ENCODE results near the gene GPER1. TPM values are rescaled to one million over a fixed set of nuclear protein-coding genes. Genes with fewer than 3 reads are reported as not detected.

The GPER1 gene
- total RNA-seq, 1 experiment from 2014 or later = 2.5 TPM

DNA sequence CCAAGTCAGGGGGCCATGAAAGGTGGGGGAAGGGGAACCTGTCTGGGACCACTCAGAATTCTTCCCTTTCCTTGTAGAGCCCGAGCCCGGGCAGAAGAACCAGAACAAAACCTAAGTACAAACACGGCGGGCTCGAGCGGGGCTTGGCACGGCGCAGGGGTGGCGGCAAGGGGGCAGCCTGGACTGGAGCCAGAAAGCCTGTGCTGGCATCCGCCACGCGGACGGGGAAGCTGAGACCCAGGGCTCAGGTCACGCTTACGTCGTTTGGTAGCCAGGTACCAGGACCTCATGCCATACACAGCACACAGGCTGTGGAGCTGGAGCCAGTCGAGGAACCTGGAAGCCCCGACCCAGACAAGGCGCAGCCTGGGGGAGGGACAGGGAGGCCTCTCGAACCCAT is 6.6 kb upstream of the GPER1 start:
- DNase-seq (ENCODE audit: low read depth) = no peak
- in situ Hi-C loops (cut with HindIII; ENCODE audit: low pct_unique_long_range_greater_than_20kb, low sequenced_read_pairs) = no loop called here

DNA sequence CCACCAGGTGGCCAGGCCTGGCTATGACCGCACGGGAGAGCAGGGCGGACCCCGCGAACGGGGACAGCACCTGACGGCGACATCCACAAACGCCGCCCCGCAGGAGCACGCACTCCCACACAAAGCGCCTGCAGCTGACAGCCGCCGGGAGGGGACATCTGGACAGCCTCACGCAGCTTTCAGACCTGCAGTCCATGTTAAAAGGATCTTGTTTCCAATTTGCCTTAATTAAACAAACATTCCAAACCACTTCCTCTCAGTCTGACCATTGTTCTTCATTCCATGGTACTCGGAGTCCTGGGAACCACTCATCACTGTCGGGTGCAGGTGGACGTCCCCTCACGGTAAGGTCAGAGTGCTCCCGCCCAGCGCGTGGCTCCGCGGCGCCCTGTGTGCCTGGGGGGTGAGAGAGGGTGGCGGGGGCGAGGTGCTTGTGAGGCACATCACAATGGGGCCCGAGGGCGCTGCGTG is 5.9 kb upstream of the GPER1 start:
- in situ Hi-C loops (cut with HindIII; ENCODE audit: low pct_unique_long_range_greater_than_20kb, low sequenced_read_pairs) = no loop called here
- DNase-seq (ENCODE audit: low read depth) = no peak

DNA sequence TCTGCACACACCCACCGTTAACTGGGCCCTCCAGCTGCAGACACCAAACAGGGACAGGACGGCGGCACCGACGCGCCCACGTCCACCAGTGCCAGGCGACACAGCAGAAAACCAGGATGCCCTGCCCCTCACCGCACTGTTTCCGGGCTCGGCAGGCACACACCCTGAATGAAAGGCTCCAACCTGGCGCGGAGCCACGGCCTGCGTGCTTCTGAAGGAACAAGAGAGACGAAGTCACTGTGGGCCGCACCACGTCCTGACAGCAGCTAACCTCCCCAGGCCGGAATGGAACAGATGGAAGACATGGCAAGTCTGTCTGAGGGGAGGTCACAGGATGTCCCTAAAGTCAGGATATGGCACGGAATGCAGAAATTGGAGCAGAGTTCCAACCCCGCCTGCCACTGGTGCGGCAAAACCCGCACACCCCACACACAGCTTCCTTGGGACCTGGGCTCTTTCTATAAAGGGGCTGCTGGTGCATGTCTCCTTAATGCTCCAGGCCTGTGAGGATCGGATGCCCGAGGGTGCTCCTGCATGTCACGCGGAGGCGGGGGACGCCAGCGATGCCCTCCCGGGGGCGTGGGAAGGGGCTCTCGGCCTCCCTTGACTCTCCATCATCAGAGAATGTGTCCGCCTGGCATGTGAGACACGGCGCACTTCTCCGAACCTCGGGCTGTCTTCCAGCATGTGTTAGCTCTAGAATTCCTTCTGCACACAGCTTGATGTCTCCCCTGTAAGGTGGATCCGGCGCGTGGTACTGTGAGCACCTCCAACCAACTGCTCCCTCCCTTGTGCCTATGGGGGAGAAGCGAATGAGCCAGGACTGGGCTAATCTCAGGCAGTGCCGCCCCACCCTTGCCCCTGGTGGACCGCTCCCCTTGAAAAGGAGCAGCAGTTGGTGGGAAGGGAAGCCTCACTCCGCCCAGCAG is 3.9 kb upstream of the GPER1 start:
- in situ Hi-C loops (cut with HindIII; ENCODE audit: low pct_unique_long_range_greater_than_20kb, low sequenced_read_pairs) = no loop called here
- no peak for DNase-seq (ENCODE audit: low read depth)

DNA sequence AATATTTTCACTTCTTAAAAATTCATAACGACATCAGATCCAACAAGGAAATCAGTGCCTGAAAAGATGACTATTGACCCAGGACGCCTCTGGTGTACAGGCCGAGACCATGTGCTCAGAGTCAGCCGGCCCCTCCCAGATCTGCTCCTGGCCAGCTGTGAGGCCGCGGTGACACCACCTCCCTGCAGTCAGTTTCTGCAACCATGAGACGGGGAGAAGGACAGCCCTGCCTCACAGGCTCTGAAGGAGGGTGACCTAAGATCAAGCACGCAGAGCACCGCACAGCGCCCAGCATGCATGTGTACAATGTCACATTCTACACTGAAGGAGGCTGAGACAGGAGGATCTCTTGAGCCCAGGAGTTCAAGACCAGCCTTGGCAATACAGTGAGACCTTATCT is 2.6 kb upstream of the GPER1 start:
- in situ Hi-C loops (cut with HindIII; ENCODE audit: low pct_unique_long_range_greater_than_20kb, low sequenced_read_pairs) = no loop called here
- DNase-seq (ENCODE audit: low read depth) = no peak

DNA sequence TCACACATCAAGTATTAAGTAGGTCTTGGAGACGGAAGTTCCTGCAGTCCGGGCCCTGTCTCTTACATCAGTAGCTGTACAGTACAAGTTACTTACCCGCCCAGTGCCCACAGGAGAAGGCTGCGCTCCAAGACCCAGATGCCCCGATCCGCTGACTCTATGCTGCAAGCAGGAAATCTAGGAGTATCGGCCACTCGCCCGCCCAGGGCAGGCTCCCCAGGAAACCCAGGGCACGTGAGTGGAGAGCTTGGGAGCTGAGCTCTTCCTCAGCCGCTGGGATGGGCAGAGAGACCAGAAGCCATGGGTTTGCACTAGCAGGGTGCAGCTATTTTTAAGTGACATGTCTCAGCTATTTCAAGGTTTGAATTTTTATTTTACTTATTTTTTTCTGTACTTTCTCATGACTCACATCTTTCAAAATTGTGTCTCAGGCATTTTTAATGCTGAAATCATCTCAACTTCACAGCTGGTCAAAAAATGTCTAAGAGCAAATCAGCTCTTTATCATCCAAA is 1.9 kb upstream of the GPER1 start:
- DNase-seq (ENCODE audit: low read depth) = no peak
- in situ Hi-C loops (cut with HindIII; ENCODE audit: low pct_unique_long_range_greater_than_20kb, low sequenced_read_pairs) = no loop called here

DNA sequence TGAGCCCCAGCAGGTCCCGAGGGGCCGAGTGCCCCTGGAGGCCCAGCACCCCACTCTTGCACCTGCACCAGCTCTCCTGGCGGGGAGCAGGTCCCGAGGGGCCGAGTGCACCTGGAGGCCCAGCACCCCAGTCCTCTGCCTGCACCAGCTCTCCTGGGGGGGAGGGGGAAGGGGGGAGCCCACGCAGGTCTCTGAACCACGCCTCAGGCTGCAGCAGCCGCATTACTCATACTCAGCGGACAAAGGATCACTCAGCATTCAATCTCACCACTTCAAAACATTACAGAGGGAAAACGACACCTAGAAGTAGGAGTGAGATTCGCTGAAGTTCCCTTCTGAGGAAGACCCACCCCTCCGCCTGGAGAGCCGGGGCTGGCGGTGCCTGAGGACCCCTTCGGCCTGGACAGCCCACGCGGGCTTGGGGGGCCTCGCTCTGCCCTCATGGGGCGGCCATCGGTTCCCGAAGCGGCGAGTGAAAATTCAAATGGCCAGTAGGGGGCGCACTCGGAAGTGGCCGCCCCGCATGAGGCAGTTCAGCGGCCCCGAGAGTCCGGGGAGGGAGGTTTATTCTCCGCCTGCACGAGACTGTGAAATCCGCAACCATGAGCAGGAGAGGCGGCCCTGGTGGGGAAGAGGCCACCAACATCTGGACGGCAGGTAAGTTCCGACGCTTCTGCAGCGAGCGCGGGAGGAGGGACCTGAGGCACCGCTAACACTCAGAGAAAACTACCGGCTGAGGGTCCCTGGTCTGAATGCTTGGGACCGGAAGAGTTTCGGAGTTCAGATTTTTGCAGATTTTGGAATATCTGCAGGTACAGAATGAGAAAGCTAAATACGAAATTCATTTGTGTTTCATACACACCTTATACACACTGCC is 1.1 kb upstream of the GPER1 start:
- DNase-seq (ENCODE audit: low read depth) = peak; percentile 66
- in situ Hi-C loops (cut with HindIII; ENCODE audit: low pct_unique_long_range_greater_than_20kb, low sequenced_read_pairs) = no loop called here

DNA sequence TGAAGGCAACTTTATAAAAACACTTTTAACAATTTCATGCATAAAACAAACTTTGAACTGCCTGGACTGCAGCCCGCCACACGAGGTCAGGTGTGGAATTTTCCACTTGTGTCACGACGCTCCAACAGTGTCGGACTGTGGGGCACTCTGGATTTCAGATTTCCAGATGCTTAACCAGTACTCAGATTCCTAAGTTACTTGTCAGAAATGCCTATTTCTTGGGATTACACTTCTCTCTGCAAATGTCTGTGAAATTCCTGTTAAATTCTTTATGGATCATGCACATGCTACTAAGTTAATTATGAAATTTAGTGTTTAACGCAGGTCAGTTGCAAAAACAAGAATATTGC is 473 bp upstream of the GPER1 start:
- no peak for DNase-seq (ENCODE audit: low read depth)
- in situ Hi-C loops (cut with HindIII; ENCODE audit: low pct_unique_long_range_greater_than_20kb, low sequenced_read_pairs) = no loop called here

DNA sequence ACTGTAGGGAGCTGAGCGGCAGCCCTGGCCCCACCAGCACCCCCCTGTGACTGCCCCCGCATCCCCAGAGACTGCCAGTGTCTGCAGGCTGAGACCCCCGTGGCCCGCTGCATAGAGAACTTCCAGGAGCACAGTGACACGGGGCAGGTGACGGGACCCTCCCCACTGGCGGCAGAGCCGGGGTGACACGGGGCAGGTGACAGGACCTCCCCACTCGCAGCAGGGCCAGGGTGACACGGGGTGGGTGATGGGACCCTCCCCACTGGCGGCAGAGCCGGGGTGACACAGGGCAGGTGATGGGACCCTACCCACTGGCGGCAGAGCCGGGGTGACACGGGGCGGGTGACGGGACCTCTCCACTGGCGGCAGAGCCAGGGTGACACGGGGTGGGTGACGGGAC is 2.3 kb downstream of the GPER1 start:
- in situ Hi-C loops (cut with HindIII; ENCODE audit: low pct_unique_long_range_greater_than_20kb, low sequenced_read_pairs) = no loop called here
- no peak for DNase-seq (ENCODE audit: low read depth)

DNA sequence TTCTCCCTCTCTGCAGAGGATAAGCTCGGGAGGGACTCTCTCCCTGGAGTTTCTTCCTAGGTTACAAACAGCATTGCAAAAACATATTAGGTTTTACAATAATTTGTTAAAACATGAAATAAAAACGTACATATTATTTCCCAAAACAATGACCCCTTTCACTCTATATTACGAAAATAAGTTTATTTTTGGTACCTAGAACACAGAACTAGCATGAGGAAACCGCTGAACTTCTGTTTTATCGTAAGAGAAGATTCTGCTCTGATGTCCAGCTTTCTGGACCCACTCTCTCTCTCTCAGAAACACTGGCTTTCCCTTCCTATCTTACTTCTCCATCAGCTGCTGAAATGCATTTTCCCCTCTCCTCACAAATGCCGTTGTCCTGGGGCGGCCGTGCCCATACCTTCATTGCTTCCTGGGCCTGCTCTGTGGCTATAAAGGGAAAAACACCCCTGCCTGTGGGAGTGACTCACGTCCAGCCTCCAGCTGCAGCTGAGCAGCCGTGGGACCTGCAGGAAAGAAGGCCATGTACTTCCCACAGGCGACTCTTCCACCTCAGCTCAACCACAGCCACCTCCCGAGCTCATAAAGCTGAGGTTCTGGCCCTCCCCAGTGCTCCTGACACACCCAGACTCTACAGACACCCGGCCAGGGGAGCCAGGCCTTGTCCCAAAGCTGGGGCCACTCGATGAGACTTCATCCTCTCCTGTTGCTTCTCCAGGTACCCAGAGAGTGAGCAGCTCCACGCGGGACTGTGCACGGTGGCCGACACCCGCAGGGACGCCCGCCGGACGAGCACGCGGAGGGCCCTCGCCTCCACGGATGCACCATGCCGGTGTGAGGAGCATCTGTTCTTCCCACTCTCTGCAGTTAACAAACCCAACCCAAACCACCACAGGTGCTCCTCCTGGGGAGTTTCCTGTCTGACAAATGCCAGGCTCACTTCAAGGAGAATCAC is 3.1 kb downstream of the GPER1 start:
- DNase-seq (ENCODE audit: low read depth) = no peak

DNA sequence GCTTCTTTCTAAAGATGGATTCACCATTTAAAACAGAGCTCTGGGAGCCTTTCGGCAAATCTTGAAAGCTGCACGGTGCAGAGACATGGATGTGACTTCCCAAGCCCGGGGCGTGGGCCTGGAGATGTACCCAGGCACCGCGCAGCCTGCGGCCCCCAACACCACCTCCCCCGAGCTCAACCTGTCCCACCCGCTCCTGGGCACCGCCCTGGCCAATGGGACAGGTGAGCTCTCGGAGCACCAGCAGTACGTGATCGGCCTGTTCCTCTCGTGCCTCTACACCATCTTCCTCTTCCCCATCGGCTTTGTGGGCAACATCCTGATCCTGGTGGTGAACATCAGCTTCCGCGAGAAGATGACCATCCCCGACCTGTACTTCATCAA is 3.7 kb downstream of the GPER1 start:
- DNase-seq (ENCODE audit: low read depth) = no peak
- in situ Hi-C loops (cut with HindIII; ENCODE audit: low pct_unique_long_range_greater_than_20kb, low sequenced_read_pairs) = no loop called here

More for the DNA sequence above, 3.1 kb downstream of the GPER1 start:
- in situ Hi-C loops (cut with HindIII; ENCODE audit: low pct_unique_long_range_greater_than_20kb, low sequenced_read_pairs) = no loop called here

DNA sequence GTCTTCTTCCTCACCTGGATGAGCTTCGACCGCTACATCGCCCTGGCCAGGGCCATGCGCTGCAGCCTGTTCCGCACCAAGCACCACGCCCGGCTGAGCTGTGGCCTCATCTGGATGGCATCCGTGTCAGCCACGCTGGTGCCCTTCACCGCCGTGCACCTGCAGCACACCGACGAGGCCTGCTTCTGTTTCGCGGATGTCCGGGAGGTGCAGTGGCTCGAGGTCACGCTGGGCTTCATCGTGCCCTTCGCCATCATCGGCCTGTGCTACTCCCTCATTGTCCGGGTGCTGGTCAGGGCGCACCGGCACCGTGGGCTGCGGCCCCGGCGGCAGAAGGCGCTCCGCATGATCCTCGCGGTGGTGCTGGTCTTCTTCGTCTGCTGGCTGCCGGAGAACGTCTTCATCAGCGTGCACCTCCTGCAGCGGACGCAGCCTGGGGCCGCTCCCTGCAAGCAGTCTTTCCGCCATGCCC is 4.3 kb downstream of the GPER1 start:
- in situ Hi-C loops (cut with HindIII; ENCODE audit: low pct_unique_long_range_greater_than_20kb, low sequenced_read_pairs) = no loop called here
- no peak for DNase-seq (ENCODE audit: low read depth)

DNA sequence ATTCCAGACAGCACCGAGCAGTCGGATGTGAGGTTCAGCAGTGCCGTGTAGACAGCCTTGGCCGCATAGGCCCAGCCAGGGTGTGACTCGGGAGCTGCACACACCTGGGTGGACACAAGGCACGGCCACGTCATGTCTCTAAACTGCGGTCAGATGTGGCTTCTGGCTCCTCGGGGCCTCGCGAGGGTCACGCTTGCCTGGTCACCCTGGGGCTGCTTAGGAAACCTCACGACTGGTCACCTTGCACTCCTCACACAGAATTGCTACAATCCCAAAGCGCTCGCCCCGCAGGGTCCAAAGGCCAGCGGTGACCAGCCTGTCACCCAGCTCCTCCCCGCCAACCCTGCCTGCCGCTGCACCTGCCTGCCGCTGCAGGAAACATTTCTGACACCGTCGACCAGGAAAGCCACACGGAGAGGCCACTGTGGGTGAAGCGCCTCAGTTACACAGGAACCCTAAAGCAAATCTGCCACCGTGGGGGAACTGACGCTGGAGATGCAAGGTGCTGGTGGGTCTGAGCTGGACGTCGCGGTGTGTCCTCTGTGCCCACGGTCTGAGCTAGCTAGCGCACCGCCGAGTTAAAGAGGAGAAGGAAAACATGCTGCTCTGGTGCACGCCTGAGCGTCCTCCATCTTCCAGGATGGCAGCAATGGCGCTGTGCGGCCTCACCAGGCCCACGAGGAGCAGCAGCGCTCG is 5.0 kb downstream of the GPER1 start:
- in situ Hi-C loops (cut with HindIII; ENCODE audit: low pct_unique_long_range_greater_than_20kb, low sequenced_read_pairs) = no loop called here
- DNase-seq (ENCODE audit: low read depth) = no peak

DNA sequence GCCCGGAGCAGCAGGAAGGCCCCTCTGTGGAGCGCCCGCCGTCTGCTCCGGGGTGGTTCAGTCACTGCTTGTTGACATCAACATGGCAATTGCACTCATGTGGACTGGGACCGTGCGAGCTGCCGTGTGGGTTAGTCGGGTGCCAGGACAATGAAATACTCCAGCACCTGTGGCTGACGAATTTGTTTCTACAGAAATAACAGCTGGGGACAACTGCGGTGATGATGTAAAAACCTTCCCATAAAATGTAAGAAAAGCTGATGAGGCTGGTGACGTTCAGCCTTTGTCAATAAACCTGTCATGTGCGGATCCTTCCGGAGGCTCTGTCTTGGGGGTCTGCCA is 5.6 kb downstream of the GPER1 start:
- in situ Hi-C loops (cut with HindIII; ENCODE audit: low pct_unique_long_range_greater_than_20kb, low sequenced_read_pairs) = no loop called here
- no peak for DNase-seq (ENCODE audit: low read depth)

DNA sequence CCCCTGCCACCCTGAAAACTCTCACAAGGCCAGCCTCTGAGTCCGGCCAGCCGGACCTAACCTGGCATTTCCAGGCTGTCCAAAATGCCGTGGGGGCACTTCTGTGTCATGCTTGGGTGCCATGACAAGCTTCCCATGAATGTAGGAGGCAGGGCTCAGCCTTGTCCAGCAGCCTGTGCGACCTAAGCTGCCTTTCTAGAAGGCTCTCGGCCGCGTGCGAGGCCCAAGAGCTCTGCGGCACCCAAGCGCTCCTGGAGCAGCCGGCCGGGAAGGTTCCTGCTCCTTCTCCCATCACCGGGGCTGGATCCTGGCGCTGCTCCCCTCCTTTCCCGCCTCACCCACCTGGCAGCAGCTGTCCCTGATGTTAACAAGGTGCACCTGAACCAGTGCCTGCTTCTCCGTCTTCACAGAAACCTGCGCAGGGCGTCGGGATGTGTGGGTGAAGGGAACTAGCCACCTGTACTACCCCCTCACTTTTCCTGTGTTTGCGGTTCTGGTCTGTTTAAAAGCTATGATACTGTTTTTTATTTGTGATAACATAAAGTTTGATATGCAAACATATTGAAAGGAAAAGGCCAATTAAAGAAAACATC is 6.1 kb downstream of the GPER1 start:
- in situ Hi-C loops (cut with HindIII; ENCODE audit: low pct_unique_long_range_greater_than_20kb, low sequenced_read_pairs) = no loop called here
- DNase-seq (ENCODE audit: low read depth) = no peak

DNA sequence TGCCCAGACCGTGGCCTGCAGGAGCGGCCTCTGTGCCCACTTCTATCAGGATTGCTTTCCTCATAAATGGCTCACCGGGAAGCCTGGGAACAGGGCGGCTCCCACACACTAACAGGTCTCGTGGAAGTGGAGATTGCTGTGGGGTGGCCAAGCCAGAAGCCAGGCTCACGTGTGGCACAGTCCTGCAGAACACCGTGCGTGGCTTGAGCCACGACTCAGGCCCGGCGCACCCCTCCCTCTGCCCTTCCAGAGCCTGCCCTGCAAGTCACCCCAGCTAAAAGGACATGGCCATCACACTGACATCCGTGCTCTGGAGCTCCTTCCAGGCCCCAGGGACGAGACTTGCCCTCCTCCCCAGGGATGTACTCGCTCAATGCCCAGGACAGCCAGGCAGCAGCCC is 7.0 kb downstream of the GPER1 start:
- in situ Hi-C loops (cut with HindIII; ENCODE audit: low pct_unique_long_range_greater_than_20kb, low sequenced_read_pairs) = no loop called here
- no peak for DNase-seq (ENCODE audit: low read depth)

DNA sequence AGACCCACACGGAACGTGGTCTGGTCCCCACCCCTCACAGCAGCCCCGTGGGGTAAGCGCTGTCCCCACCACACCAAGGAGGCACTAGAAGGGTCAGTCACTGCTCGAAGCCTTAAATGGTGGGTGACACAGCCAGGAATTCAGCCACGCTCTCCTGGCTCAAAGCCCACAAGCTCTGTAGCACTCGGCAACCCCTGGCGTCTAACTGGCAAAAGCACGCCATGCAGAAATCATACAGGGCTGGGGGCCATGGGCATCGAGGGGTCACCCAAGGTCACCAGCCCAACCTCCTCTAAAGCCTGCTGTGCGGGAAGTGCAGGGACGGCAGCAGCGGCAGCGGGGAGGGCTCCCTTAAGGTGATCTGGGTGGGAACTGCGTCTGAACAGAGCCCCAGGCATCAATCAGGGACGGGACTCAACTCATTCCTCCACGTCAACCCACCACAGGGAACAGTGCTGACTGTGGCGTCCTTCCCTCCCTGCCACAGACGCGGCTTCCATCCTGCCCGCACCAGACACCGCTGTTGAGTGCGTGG is 7.8 kb downstream of the GPER1 start:
- in situ Hi-C loops (cut with HindIII; ENCODE audit: low pct_unique_long_range_greater_than_20kb, low sequenced_read_pairs) = no loop called here
- DNase-seq (ENCODE audit: low read depth) = no peak

Measured in Caki2 (cell line).